CD4-positive, alpha-beta T cell (primary cell): ENCODE measurements around the gene DLL3. TPM values are rescaled to one million over a fixed set of nuclear protein-coding genes. Genes with fewer than 3 reads are reported as not detected.

Experiments used
- ATAC-seq: fragments of 200-7000 bp; cut with Tn5 transposase; one replicate; pipeline ENCODE4 v1.10.0; 2022; ENCODE audit warnings: mild to moderate bottlenecking; ENCODE audit not compliant: poor library complexity
- CTCF ChIA-PET: fragments of 350-600 bp; sonication (Branson Sonifier 250); formaldehyde crosslinking; loops from one replicate; lab custom pipeline; 2021; ENCODE audit warnings: antibody characterized with exemption, inconsistent platforms; lab: Charles Lee
- POLR2A ChIA-PET: fragments of 350-600 bp; sonication (Branson Sonifier 250); formaldehyde crosslinking; loops from one replicate; lab custom pipeline; 2021; ENCODE audit warnings: antibody characterized with exemption, inconsistent platforms; lab: Charles Lee
- DNase-seq, 14 experiments: peaks; one replicate each; pipeline ENCODE4 v3.0.0-alpha.2; 2013 to 2020; ENCODE audit warnings: mixed read lengths in 2 of 14
- H3K27ac ChIP-seq, 2 donors: one replicate each; pipeline versions ENCODE4 v1.5.1 to v1.7.0; 2013; ENCODE audit warnings: low read length in 2 of 2, low read depth in 1 of 2, mild to moderate bottlenecking in 1 of 2
- H3K27me3 ChIP-seq, 2 experiments: 1 replicate in 1 of 2; 2 replicates in 1 of 2; pipeline versions ENCODE4 v1.6.1 to v1.7.0; 2013; ENCODE audit warnings: low read length in 2 of 2, control low read depth in 1 of 2, mild to moderate bottlenecking in 1 of 2, moderate library complexity in 1 of 2; ENCODE audit not compliant: insufficient read depth in 2 of 2, control insufficient read depth in 1 of 2
- H3K36me3 ChIP-seq: one replicate; pipeline ENCODE4 v1.6.1; 2013; ENCODE audit warnings: low read length, control low read depth; ENCODE audit not compliant: insufficient read depth
- H3K4me1 ChIP-seq: one replicate; pipeline ENCODE4 v1.6.1; 2013; ENCODE audit warnings: low read length, control low read depth; ENCODE audit not compliant: insufficient read depth
- H3K4me3 ChIP-seq: one replicate; pipeline ENCODE4 v1.5.1; 2013; ENCODE audit warnings: mild to moderate bottlenecking, low read length, moderate library complexity
- H3K9me3 ChIP-seq, 2 experiments: 1 replicate in 1 of 2; 2 replicates in 1 of 2; pipeline versions ENCODE4 v1.6.1 to v1.7.0; 2013; ENCODE audit warnings: low read length in 2 of 2, mild to moderate bottlenecking in 2 of 2, control low read depth in 1 of 2, moderate library complexity in 1 of 2; ENCODE audit not compliant: control insufficient read depth in 1 of 2, insufficient read depth in 1 of 2
- H3K27ac Mint-ChIP-seq: one replicate; pipeline ENCODE4 v1.8.0; 2020; ENCODE audit warnings: mixed read lengths
- H3K27me3 Mint-ChIP-seq: one replicate; pipeline ENCODE4 v1.8.0; 2021; ENCODE audit warnings: mixed read lengths
- H3K36me3 Mint-ChIP-seq: one replicate; pipeline ENCODE4 v1.8.0; 2021; ENCODE audit warnings: low read depth, mixed read lengths
- H3K4me1 Mint-ChIP-seq: one replicate; pipeline ENCODE4 v1.8.0; 2021; ENCODE audit warnings: low read depth, mixed read lengths
- H3K4me3 Mint-ChIP-seq: one replicate; pipeline ENCODE4 v1.8.0; 2020; ENCODE audit warnings: mild to moderate bottlenecking, mixed read lengths
- H3K9me3 Mint-ChIP-seq: one replicate; pipeline ENCODE4 v1.8.0; 2020; ENCODE audit warnings: mixed read lengths
- CTCF ChIP-seq: fragments of 200-600 bp; IDR thresholded peaks from one replicate; pipeline ENCODE4 v1.8.0; 2022; ENCODE audit warnings: antibody characterized with exemption, mild to moderate bottlenecking
- intact Hi-C, 2 experiments: fragments of 100-400 bp; cut with DNase I in 1 of 2; cut with micrococcal nuclease in 1 of 2; formaldehyde crosslinking; loops; one replicate each; pipeline versions ENCODE4 v1.15.1 to v1.9.0; 2023 to 2025; cut with DNase I, micrococcal nuclease
- total RNA-seq, 174 experiments: library from RNA in 2 of 174; stranded (reverse) in 2 of 174; gene quantifications; one replicate each; pipeline ENCODE4 v1.2.3 and lab custom pipeline; 2021 to 2026

The DLL3 gene
- total RNA-seq, 2 experiments from 2014 or later: not detected

GRCh38 chr19:39463403-39463802, 35.3 kb upstream of the DLL3 start:
- peaks cover 72% of the 10 kb centered on the region for H3K36me3 ChIP-seq
- ChIA-PET POLR2A (interaction anchor here (1.0 kb wide), 1 partner anchor 23 kb away, joined by 3 read pairs; no protein-coding TSS in a partner anchor), CTCF (no interaction called here)
- DNase-seq (no peak), ATAC-seq (no peak)
- no peaks in the 10 kb centered on the region for H3K27me3 ChIP-seq
- TF ChIP-seq CTCF: no peak
- no peak overlapping the region for H3K4me3 ChIP-seq
- no peaks in the 10 kb centered on the region for H3K9me3 ChIP-seq
- Mint-ChIP-seq H3K9me3 (no peaks in the 10 kb centered on the region), H3K4me3 (no peak overlapping the region), H3K4me1 (peaks cover 6% of the 10 kb centered on the region), H3K36me3 (peaks cover 90% of the 10 kb centered on the region), H3K27ac (no peak overlapping the region), H3K27me3 (no peaks in the 10 kb centered on the region)
- H3K4me1 ChIP-seq: no peaks in the 10 kb centered on the region
- no peak overlapping the region for H3K27ac ChIP-seq
- intact Hi-C loops: no loop called here

- H3K4me1 ChIP-seq: no peaks in the 10 kb centered on the region
- intact Hi-C loops: no loop called here
- TF ChIP-seq CTCF: no peak
- Mint-ChIP-seq H3K27ac (no peak overlapping the region), H3K36me3 (peaks cover 88% of the 10 kb centered on the region), H3K27me3 (no peaks in the 10 kb centered on the region), H3K4me3 (no peak overlapping the region), H3K4me1 (no peaks in the 10 kb centered on the region), H3K9me3 (no peaks in the 10 kb centered on the region)
- no peaks in the 10 kb centered on the region for H3K9me3 ChIP-seq
- DNase-seq (no peak), ATAC-seq (no peak)
- no peak overlapping the region for H3K27ac ChIP-seq
- peaks cover 74% of the 10 kb centered on the region for H3K36me3 ChIP-seq
- CTCF ChIA-PET: no interaction called here
- H3K27me3 ChIP-seq: no peaks in the 10 kb centered on the region
- no peak overlapping the region for H3K4me3 ChIP-seq
- POLR2A ChIA-PET: interaction anchor here (1.2 kb wide), 1 partner anchor 30 kb away, joined by 4 read pairs; the partner anchor contains the start of gene RPS16
Observed at GRCh38 chr19:39465956-39466747, 32.6 kb upstream of the DLL3 start.

GRCh38 chr19:39467941-39468340, 30.8 kb upstream of the DLL3 start:
- Mint-ChIP-seq H3K27ac (no peak overlapping the region), H3K36me3 (peaks cover 90% of the 10 kb centered on the region), H3K4me3 (no peak overlapping the region), H3K27me3 (no peaks in the 10 kb centered on the region), H3K9me3 (no peaks in the 10 kb centered on the region), H3K4me1 (no peaks in the 10 kb centered on the region)
- TF ChIP-seq CTCF: no peak
- no peaks in the 10 kb centered on the region for H3K27me3 ChIP-seq
- H3K27ac ChIP-seq: no peak overlapping the region
- H3K4me3 ChIP-seq: no peak overlapping the region
- DNase-seq: no peak
- peaks cover 90% of the 10 kb centered on the region for H3K36me3 ChIP-seq
- ChIA-PET CTCF (no interaction called here), POLR2A (no interaction called here)
- intact Hi-C loops: no loop called here
- H3K9me3 ChIP-seq: no peaks in the 10 kb centered on the region
- no peak for ATAC-seq
- no peaks in the 10 kb centered on the region for H3K4me1 ChIP-seq
